Fibroblast of skin of scalp (primary cell): ENCODE data around the gene CBX4.

Experiments used
- DNase-seq: peaks from one replicate; pipeline ENCODE4 v3.0.0-alpha.2; 2013

Gene CBX4

DNA sequence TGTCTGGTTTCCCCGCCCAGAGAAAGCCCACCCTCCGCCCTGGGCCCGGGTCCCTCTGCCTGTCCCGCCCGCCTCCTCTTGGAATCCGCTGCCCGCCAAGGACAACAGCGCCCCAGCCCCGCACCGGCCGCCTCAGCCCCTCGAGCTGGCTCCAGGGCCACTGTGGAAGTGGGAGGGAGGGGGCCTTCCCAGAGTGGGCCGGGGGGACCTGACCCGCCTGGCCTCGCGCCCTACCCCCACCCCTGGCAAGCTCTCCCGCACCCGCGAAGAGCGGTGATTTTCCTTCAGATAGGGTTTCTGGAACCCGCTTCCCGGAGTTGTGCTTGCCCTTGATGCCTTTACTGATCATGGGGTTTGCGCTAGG, 40.1 kb downstream of the CBX4 start:
- no peak for DNase-seq

DNA sequence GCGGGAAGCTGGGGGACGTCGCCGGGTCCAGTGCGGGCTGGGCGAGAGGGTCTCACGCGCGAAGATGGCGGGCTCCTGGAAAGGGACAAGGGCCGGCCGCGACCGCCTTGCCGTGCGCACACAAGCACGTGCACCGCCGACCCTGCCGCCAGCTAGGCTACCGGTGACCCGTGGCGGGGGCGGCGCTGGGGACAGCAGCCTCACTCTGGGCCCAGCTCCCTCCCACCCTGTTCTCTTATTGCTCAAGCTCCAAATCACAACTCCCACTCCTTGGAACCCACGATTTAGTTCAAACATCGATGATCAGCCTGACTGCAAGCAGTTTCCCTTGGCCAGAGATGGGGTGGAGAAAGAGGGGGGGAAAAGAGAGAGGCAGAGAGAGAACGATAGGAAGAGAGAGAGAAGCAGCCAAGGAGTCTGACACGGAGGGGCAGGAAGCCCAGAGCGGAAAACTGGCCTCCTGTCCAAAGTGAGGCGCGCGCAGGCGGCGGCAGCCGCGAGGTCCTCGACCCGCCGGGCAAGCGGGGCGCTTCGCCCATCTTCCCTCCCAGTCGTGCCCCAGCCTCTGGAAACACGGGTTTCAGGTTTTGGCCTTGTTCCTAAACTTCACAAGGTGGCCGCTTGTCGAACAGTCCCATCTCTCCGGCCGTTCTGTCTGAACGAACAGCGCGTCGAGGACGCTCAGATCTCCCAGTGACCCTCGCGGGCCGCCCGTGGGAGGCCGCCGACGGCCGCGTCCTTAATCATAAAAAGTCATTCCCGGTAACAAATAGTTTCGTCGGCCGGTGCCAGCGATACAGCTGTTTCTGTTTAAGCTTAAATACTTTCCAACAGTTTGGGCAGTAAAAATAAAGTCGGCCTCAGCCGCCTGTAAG, 40.7 kb downstream of the CBX4 start:
- no peak for DNase-seq

GRCh38 chr17:79797492-79798298, 41.5 kb downstream of the CBX4 start:
- no peak for DNase-seq

- peak; percentile 100 for DNase-seq
Observed at GRCh38 chr17:79796763-79797491, 42.3 kb downstream of the CBX4 start, which contains the start of gene CBX8. TSS of gene CBX8 (minus strand) at chr17:79797077. CDS start at chr17:79796998, 79 bp downstream.

DNA sequence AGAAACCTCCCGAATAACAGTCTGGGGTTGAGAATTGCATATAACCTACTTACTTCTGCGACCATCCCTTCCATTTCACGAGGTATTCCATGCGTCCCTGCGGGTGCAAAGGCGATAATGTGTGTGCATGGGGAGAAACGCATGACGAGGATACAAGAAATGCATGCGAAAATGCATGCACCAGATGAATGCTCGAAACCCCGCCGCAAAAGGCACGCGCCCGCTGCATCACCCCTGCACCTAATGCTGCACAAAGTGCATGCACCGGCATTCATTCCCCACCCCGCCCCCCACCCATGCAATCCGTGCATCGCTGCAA, 42.8 kb downstream of the CBX4 start:
- no peak for DNase-seq

DNA sequence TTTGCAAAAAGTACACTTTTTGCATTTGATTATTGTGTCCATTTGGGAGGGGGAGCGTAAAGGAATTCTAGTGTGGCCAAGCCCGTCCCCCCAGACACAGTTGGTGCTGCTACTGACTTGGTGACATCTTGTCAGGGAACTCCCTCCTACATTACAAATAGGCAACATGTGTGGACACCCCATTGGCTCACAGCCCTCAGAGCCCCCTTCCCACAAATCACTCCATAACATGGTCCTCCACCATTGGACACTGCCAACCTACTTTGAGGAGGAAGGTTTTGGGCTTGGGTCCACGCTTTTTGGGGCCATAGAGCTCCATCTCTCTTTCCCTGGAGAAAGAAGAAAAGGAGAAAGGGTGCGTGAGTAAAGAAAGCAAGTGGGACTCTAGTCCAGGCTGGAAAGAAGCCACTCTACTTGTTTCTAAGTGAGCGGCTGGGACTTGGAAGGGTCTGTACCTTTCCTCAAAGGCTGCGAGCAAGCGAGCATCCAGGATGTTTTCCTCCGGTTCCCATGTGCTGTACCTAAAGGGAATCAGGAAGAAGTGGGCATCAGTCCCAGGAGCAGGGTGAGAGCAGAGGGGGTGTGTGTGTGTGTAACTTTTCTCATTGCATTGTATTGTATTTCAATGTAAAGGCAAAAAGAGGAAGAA, 43.3 kb downstream of the CBX4 start:
- no peak for DNase-seq

DNA sequence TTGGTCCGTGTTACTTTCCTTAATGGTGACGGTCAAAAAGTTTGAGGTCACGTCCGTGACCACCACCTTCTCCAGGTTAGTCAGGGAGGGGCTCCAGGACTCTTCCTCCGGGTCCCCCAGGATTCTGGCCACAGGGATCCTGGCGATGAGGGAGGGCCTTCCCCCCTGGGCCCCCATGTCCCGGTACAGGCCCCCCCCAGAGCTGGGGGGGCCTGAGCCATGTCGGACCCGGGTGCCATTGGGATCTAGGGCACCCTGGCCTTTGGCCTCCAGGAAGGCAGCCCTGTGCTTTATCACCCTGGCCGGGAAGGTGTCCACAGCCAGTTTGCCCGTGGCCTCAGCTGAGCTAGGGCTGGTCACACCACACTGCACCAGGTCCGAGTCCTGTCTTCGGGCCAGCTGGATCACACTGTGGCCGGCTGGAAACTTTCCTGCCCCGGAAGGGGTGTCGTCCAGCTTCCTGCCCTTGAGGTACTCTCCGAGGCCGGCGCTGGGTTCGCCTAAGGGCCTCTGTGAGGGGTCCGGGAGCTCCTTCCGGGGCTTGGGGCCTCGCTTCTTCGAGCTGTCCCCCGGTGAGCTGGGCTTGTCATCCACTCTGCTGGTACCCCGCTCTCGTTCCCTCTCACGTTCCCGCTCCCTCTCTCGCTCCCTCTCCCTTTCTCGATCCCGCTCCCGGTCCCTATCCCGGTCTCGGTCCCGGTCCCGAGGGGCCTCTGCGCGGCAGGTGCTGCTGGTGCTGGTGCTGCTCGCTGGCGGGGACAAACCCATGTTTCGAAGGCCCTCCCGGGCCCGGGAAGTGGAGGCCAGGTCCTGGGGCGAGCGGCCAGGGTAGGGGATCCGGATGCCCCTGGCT, 44.4 kb downstream of the CBX4 start:
- DNase-seq, result no peak

DNA sequence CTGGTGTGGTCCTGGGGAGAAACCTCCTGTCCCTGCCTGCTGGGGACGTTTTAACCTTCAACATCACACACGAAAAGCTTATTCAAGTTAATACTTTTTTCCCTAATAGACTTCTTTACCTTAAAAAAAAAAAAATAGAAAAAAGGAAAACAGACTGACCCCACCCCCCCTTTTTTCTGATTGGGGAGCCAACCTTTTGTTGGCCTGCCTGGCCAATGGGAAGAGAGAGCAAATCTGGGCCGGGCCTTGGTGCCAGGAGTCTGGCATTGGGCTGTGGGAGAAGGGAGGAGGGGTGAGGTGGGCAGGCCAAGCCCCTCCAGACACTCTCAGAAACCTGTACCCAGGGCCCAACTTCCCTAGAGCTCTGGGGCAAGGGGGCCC, 45.3 kb downstream of the CBX4 start:
- peak; percentile 66 for DNase-seq

GRCh38 chr17:79792984-79793923, 46.0 kb downstream of the CBX4 start:
- peak; percentile 91 for DNase-seq

DNA sequence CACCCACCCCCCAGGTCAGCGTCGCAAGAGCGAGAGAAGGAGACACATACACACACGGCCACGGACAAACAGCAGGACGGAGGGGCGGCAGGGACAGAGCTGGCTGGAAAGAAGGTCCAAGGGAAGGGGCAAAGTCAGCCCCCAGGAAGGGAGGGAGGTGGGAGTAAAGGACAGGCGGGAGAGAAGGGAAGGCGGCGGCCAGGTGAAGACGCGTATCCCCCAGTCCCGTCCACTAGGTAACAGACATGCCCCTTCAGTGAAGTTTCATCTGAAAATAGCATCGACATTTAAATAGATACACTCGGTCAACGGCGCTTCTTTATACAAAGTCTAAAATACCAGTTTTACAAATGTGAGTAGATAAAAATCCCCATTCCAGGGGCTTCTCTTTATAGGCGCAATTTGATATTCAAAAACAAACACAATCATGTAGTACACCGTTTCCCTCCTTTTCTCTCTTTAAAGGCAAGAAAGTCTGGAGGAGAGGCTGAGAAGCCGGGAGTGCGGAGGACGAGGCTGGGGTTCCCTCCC, 46.8 kb downstream of the CBX4 start:
- no peak for DNase-seq

DNA sequence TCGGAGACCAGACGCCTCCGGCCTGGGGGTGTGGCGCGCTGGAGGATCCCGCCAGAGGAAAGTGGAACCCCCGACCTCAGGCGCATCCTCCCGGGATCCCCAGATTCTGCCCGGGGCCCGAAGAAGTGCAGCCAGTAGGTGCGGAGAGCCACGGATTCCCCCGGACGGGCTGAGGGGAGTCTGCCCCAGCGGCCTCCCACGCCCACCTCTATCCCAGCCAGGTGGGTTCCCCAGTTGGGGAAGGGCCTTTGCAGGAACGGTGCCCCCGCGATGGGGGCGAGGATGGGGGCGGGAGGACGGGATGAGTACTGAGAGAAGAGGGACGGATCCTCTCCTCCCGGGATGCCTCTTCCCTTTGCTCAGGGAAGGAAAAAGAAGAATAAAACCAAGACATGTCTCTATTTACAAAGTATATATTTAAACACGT, 47.5 kb downstream of the CBX4 start:
- no peak for DNase-seq

- no peak for DNase-seq
Observed at GRCh38 chr17:79790805-79791734, 48.2 kb downstream of the CBX4 start.

DNA sequence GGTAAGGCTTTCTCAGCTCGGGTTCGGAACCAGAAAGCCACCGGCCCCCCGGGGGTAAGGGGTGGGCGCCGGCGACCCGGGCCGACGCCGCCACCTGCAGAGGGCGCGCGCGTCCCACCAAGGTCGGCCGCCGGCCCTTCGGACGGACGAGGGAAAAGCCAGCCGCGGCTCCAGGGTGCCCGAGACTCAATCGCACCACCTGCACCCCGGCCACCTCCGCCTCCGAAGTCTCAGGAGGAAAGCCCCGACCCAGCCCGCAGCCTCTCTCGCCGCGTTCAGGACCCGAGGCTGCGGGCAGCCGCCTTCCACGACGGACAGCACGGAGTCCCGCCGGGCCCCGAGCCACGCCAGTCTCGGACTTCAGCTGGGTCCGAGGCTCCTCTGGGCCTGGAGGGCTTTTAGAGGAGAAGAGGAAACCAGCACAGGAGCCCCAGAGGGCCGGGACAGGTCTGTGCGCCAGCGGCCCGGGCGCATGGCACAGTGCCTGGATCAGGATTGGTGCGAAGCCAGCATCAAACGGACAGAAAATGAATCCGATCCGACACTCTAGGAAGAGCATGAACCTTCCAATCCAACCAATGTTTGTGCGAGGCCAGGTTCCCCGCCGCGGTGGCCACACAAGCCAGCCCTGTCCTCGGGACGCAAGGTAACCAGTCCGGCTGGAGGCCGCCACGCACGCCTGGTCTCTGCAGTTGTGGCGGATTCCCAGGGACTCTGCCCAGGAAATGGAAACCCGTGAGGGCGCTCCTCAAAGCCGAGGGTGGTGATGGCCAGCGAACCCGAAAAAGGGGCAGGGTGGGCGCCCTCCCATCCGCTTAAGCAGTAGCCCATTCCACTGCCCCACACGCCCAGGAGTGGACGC, 49.1 kb downstream of the CBX4 start:
- no peak for DNase-seq

DNA sequence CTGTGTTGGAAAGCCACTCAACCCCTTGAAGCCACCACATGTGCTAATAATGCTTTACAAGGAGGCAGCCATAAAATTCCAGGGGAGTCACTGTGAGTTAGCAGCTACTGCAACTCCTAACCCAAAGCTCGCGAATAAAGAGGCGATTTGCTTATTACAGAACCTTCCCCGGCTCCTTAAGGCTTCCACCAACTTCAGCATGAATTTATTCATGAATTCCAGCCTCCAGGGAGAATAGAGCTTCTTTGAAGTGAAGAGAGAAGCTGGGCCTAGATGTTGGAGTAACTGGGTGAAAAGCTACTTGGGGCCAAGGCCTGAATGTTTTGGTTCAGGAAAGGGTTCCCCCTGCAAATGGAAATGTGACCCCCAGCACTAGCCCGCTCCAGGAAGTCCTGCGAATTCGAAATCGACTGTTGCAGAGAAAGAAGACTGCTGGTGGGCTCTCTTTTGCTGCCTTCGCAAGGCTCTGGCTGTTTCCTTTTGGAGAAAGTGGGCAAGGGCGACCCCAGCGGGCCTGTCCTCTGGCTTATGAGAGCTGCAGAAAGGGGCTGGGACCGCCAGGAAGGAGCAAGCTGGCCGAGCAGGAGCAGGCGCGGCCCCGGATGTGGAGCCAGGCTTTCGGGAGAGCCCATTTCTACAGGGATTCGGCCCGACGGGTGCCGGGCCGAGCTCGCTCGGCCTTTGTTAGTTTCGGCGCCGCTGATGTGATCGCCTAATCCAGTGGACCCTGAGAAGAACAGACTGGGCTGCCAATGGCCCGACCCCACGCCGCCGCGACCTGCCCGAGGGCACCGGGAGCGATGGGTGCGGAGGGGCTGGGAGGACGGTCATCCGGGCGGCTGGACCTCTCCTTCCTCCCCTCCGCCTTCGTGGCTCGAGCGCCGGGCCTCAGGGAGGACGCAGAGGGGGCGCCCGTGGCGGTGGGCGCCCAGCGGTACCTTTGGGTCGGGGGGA, 50.0 kb downstream of the CBX4 start:
- DNase-seq, result no peak

DNA sequence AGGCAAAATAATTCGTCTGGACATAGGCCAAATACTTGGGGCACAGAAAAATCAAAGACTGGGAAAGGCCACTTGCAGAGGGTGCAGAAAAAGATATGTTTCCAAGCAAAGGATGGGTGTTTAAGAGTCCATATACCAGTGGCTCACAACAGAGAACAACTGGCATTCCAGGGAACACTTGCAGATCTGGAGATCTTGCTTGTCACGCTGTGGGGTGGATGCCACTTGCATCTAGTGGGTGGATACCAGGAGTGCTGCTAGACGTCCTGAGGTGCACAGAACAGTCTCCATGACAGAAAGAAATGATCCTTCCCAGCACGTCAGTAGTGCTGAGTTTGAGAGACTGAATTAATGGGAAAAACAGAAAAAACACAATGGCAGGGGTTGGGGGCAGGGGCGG, 50.8 kb downstream of the CBX4 start:
- DNase-seq, result no peak

DNA sequence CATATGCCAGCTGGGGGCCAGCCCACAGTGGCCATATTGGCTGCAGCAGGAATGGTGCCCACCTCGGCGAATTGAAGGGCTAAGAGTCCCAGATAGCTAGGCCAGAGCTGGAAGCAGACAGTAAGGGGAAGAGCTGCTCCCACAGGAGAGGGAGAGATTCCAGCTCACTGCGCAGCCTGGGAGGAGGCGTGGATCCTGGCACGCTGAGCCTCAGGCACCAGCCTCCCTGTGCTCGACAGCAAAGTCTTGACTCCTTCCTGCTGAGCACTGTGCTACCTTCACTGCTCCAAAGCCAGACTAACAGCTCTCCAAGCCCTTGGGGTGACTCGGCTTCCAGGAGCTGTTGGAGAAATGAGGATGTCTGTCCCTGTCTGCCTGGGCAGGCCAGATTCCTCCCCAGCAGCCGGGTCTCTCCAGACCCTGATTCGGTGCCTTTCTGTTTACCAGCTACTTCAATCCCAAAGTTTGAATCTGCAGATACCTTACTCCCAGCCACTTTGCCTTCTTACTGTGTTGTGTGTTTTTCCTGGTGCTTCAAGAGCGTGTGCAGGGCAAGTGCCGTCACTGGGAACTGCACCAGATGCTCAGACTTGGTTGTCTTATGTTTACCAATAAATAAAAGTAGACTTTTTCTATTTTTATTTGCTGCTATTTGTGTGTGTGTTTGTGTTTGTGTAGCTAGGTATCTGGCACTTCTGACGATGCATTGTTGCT, 52.2 kb downstream of the CBX4 start:
- DNase-seq, result no peak
